GM23338 (cell line): ENCODE measurements around the gene SHISAL1. TPM values are rescaled to one million over a fixed set of nuclear protein-coding genes. Genes with fewer than 3 reads are reported as not detected.

ENCODE experiments used
- ATAC-seq: fragments of 200-7000 bp; cut with Tn5 transposase; 3 replicates; pipeline ENCODE4 v1.9.1; 2020
- DNase-seq: peaks from one replicate; pipeline ENCODE4 v3.0.0-alpha.2; 2015; ENCODE audit warnings: low spot score
- H2AFZ ChIP-seq: fragments of 200-600 bp; sonication (generic); 2 replicates; pipeline ENCODE4 v1.8.0; 2016; ENCODE audit warnings: antibody characterized with exemption, mild to moderate bottlenecking, moderate library complexity
- H3F3A ChIP-seq: fragments of 200-600 bp; sonication (generic); replicated peaks from 2 replicates; pipeline ENCODE4 v1.8.0; 2017; ENCODE audit warnings: antibody characterized with exemption, mixed run types, low read depth
- H3K27ac ChIP-seq: fragments of 200-600 bp; sonication (generic); 2 replicates; pipeline ENCODE4 v1.6.1; 2016; ENCODE audit warnings: low read depth
- H3K27me3 ChIP-seq: fragments of 200-600 bp; sonication (generic); 2 replicates; pipeline ENCODE4 v1.8.0; 2016; ENCODE audit warnings: mild to moderate bottlenecking, mixed run types, moderate library complexity; ENCODE audit not compliant: insufficient read depth
- H3K36me3 ChIP-seq: fragments of 200-600 bp; sonication (generic); 2 replicates; pipeline ENCODE4 v1.8.0; 2016; ENCODE audit warnings: mild to moderate bottlenecking; ENCODE audit not compliant: insufficient read depth
- H3K4me1 ChIP-seq: fragments of 200-600 bp; sonication (generic); 2 replicates; pipeline ENCODE4 v1.8.0; 2016; ENCODE audit warnings: mild to moderate bottlenecking, moderate library complexity; ENCODE audit not compliant: insufficient read depth
- H3K4me2 ChIP-seq: fragments of 200-600 bp; sonication (generic); 2 replicates; pipeline ENCODE4 v1.7.1; 2017; ENCODE audit warnings: mixed run types
- H3K4me3 ChIP-seq: fragments of 200-600 bp; sonication (generic); 2 replicates; pipeline ENCODE4 v1.6.1; 2016; ENCODE audit warnings: mixed run types
- H3K79me2 ChIP-seq: fragments of 200-600 bp; sonication (generic); replicated peaks from 2 replicates; pipeline ENCODE4 v1.8.0; 2017; ENCODE audit warnings: mild to moderate bottlenecking; ENCODE audit not compliant: insufficient read depth
- H3K9me2 ChIP-seq: fragments of 200-600 bp; sonication (generic); 2 replicates; pipeline ENCODE4 v1.8.0; 2017; ENCODE audit not compliant: insufficient read depth
- H4K20me1 ChIP-seq: fragments of 200-600 bp; sonication (generic); replicated peaks from 2 replicates; pipeline ENCODE4 v1.8.0; 2017; ENCODE audit warnings: mild to moderate bottlenecking; ENCODE audit not compliant: insufficient read depth
- H3K27ac Mint-ChIP-seq: 2 replicates; pipeline ENCODE4 v1.8.0; 2020; ENCODE audit warnings: inconsistent platforms, mild to moderate bottlenecking, moderate library complexity, mixed read lengths
- H3K27me3 Mint-ChIP-seq: 3 replicates; pipeline ENCODE4 v1.8.0; 2022; ENCODE audit warnings: low read depth, mild to moderate bottlenecking, moderate library complexity, mixed read lengths, inconsistent platforms; ENCODE audit not compliant: insufficient read depth, poor library complexity
- H3K36me3 Mint-ChIP-seq: 3 replicates; pipeline ENCODE4 v1.8.0; 2021; ENCODE audit warnings: low read depth, mild to moderate bottlenecking, inconsistent platforms, moderate library complexity, mixed read lengths
- H3K4me1 Mint-ChIP-seq: 3 replicates; pipeline ENCODE4 v1.8.0; 2020; ENCODE audit warnings: mild to moderate bottlenecking, inconsistent platforms, mixed read lengths
- H3K4me3 Mint-ChIP-seq: 3 replicates; pipeline ENCODE4 v1.8.0; 2021; ENCODE audit warnings: moderate library complexity, mild to moderate bottlenecking, inconsistent platforms, mixed read lengths
- H3K9me3 Mint-ChIP-seq: 3 replicates; pipeline ENCODE4 v1.8.0; 2020; ENCODE audit warnings: moderate library complexity, mild to moderate bottlenecking, inconsistent platforms, mixed read lengths
- CREB1 ChIP-seq: fragments of 250-450 bp; sonication (Bioruptor Pico); IDR thresholded peaks from 2 replicates; pipeline ENCODE4 v1.5.0; 2020; ENCODE audit warnings: low read depth, mild to moderate bottlenecking, moderate library complexity
- CTCF ChIP-seq, 2 experiments: fragments of 200-600 bp in 1 of 2; sonication (generic) in 1 of 2; conservative IDR thresholded peaks; 2 replicates each; pipeline versions ENCODE4 v1.5.1 to v1.6.1; 2016 to 2017; ENCODE audit warnings: antibody characterized with exemption in 2 of 2, low read depth in 2 of 2, mild to moderate bottlenecking in 2 of 2, moderate library complexity in 1 of 2
- EZH2 ChIP-seq: fragments of 200-600 bp; sonication (generic); IDR thresholded peaks from one replicate; pipeline ENCODE4 v1.8.0; 2017; ENCODE audit warnings: antibody characterized with exemption, mild to moderate bottlenecking, low read depth; ENCODE audit not compliant: unreplicated experiment
- JUNB ChIP-seq: IDR thresholded peaks from one replicate; pipeline ENCODE4 v1.6.1; 2016; ENCODE audit warnings: antibody characterized with exemption; ENCODE audit not compliant: unreplicated experiment
- NANOG ChIP-seq: IDR thresholded peaks from 2 replicates; pipeline ENCODE4 v1.6.1; 2016; ENCODE audit warnings: antibody characterized with exemption, borderline replicate concordance
- POLR2AphosphoS5 ChIP-seq: IDR thresholded peaks from 2 replicates; pipeline ENCODE4 v1.6.1; 2016; ENCODE audit warnings: antibody characterized with exemption, low read depth
- STAT1 ChIP-seq: IDR thresholded peaks from one replicate; pipeline ENCODE4 v1.6.1; 2016; ENCODE audit warnings: antibody characterized with exemption; ENCODE audit not compliant: unreplicated experiment
- polyA plus RNA-seq: library from polyadenylated mRNA; unstranded; fragments of >200 nt; fragmentation: Nextera tagmentation; extraction: Ambion mirVana; gene quantifications from 2 replicates; pipeline ENCODE4 v1.2.1, GENCODE V29; 2016
- total RNA-seq: library from RNA; depleted of rRNA; stranded (reverse); fragments of >200 nt; shearing (Covaris generic); gene quantifications from 2 replicates; pipeline ENCODE4 v1.2.3, GENCODE V29; 2014
- TF ChIP-seq, protein P1 (sequence below): fragments of 250-450 bp; sonication (Bioruptor Pico); IDR thresholded peaks from 2 replicates; pipeline ENCODE4 v1.5.0; 2020; ENCODE audit warnings: mild to moderate bottlenecking, moderate library complexity
- TF ChIP-seq, protein P2 (sequence below): IDR thresholded peaks from 2 replicates; pipeline ENCODE4 v1.6.1; 2016; ENCODE audit warnings: antibody characterized with exemption

Gene SHISAL1
- total and polyA plus RNA-seq, 2 experiments from 2014 or later = 0.71 to 3.4 TPM

- Histone ChIP-seq H3K4me1 (peaks cover 9% of the 10 kb centered on the region; the same call in 1 of the 2 replicates), H3K9me2 (no peaks in the 10 kb centered on the region), H3F3A (no peaks in the 10 kb centered on the region), H3K27ac (no peak overlapping the region), H3K79me2 (no peaks in the 10 kb centered on the region), H3K4me3 (no peak overlapping the region), H3K36me3 (no peaks in the 10 kb centered on the region), H3K27me3 (no peaks in the 10 kb centered on the region), H3K4me2 (no peak overlapping the region), H2AFZ (0 out of 2 replicates have a peak overlapping the region, but pooled peaks have one; percentile 38), H4K20me1 (no peaks in the 10 kb centered on the region)
- Mint-ChIP-seq H3K27ac (no peak overlapping the region), H3K9me3 (no peaks in the 10 kb centered on the region), H3K27me3 (peaks cover 11% of the 10 kb centered on the region), H3K36me3 (no peaks in the 10 kb centered on the region), H3K4me3 (no peak overlapping the region), H3K4me1 (peaks cover 17% of the 10 kb centered on the region)
- TF ChIP-seq, protein P1, sequence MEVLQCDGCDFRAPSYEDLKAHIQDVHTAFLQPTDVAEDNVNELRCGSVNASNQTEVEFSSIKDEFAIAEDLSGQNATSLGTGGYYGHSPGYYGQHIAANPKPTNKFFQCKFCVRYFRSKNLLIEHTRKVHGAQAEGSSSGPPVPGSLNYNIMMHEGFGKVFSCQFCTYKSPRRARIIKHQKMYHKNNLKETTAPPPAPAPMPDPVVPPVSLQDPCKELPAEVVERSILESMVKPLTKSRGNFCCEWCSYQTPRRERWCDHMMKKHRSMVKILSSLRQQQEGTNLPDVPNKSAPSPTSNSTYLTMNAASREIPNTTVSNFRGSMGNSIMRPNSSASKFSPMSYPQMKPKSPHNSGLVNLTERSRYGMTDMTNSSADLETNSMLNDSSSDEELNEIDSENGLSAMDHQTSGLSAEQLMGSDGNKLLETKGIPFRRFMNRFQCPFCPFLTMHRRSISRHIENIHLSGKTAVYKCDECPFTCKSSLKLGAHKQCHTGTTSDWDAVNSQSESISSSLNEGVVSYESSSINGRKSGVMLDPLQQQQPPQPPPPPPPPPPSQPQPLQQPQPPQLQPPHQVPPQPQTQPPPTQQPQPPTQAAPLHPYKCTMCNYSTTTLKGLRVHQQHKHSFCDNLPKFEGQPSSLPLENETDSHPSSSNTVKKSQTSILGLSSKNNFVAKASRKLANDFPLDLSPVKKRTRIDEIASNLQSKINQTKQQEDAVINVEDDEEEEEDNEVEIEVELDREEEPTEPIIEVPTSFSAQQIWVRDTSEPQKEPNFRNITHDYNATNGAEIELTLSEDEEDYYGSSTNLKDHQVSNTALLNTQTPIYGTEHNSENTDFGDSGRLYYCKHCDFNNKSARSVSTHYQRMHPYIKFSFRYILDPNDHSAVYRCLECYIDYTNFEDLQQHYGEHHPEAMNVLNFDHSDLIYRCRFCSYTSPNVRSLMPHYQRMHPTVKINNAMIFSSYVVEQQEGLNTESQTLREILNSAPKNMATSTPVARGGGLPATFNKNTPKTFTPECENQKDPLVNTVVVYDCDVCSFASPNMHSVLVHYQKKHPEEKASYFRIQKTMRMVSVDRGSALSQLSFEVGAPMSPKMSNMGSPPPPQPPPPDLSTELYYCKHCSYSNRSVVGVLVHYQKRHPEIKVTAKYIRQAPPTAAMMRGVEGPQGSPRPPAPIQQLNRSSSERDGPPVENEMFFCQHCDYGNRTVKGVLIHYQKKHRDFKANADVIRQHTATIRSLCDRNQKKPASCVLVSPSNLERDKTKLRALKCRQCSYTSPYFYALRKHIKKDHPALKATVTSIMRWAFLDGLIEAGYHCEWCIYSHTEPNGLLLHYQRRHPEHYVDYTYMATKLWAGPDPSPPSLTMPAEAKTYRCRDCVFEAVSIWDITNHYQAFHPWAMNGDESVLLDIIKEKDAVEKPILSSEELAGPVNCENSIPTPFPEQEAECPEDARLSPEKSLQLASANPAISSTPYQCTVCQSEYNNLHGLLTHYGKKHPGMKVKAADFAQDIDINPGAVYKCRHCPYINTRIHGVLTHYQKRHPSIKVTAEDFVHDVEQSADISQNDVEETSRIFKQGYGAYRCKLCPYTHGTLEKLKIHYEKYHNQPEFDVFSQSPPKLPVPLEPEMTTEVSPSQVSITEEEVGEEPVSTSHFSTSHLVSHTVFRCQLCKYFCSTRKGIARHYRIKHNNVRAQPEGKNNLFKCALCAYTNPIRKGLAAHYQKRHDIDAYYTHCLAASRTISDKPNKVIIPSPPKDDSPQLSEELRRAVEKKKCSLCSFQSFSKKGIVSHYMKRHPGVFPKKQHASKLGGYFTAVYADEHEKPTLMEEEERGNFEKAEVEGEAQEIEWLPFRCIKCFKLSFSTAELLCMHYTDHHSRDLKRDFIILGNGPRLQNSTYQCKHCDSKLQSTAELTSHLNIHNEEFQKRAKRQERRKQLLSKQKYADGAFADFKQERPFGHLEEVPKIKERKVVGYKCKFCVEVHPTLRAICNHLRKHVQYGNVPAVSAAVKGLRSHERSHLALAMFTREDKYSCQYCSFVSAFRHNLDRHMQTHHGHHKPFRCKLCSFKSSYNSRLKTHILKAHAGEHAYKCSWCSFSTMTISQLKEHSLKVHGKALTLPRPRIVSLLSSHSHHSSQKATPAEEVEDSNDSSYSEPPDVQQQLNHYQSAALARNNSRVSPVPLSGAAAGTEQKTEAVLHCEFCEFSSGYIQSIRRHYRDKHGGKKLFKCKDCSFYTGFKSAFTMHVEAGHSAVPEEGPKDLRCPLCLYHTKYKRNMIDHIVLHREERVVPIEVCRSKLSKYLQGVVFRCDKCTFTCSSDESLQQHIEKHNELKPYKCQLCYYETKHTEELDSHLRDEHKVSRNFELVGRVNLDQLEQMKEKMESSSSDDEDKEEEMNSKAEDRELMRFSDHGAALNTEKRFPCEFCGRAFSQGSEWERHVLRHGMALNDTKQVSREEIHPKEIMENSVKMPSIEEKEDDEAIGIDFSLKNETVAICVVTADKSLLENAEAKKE (CRISPR knock-in tag) = no peak
- TF ChIP-seq CTCF (conservative IDR thresholded peaks at IDR 0.05; ENCODE audit: low read depth in 2 of 2) (no peak), STAT1 (no peak), CREB1 (CRISPR knock-in tag) (no peak), POLR2AphosphoS5 (no peak), JUNB (no peak), EZH2 (no peak), NANOG (no peak)
- TF ChIP-seq, protein P2, sequence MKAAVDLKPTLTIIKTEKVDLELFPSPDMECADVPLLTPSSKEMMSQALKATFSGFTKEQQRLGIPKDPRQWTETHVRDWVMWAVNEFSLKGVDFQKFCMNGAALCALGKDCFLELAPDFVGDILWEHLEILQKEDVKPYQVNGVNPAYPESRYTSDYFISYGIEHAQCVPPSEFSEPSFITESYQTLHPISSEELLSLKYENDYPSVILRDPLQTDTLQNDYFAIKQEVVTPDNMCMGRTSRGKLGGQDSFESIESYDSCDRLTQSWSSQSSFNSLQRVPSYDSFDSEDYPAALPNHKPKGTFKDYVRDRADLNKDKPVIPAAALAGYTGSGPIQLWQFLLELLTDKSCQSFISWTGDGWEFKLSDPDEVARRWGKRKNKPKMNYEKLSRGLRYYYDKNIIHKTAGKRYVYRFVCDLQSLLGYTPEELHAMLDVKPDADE = no peak
- DNase-seq (peak; percentile 50), ATAC-seq (peak; percentile 43)
These were observed 48.1 kb upstream of the SHISAL1 start for GRCh38 chr22:44360668-44361381.
